ENCODE measurements around the gene ATXN10. TPM values are rescaled to one million over a fixed set of nuclear protein-coding genes. Genes with fewer than 3 reads are reported as not detected.

Gene ATXN10
- total and polyA plus RNA-seq, 2 of the 13 experiments (the other 11 are each of a cell fraction or from before 2014, with no cell fraction given): 60.1 to 194 TPM

DNA sequence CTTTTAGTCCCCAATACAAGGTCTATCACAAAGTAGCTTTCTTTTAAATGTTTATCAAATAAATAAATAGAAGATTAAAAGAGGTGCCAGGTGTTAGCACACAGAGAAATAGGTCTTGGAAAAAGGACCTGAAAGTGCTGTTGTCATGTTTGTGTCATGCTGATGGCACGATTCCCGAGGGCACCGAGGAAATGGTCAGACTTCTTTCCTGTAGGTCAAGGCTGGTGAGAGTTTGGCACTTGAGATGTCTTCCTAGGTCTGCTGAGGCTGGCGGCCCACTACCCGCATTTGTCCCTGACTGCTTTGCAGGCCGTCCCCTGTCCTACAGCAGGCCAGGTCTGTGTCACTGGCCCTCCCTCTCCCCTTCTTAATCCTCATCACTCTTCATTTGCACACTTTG lies 112.1 kb downstream of the ATXN10 start:
- Histone ChIP-seq H3K4me2 (ENCODE audit: low read depth, low read length) (no peak overlapping the region), H4K20me1 (ENCODE audit: insufficient read depth, low read length) (no peaks in the 10 kb centered on the region; the same call in 1 of the 2 replicates), H3K4me3 (replicated peaks in 1 of 3; ENCODE audit: insufficient read depth in 1 of 3, low read depth in 2 of 3, low read length in 3 of 3) (no peak overlapping the region), H3K36me3 (replicated peaks in 1 of 2; ENCODE audit: control insufficient read depth in 1 of 2, insufficient read depth in 2 of 2, low read length in 2 of 2) (peaks cover 1 to 19% of the 10 kb centered on the region in 2 experiments; a peak in 3 of 5 replicates), H3K79me2 (ENCODE audit: insufficient read depth, low read length) (peaks cover 4% of the 10 kb centered on the region), H3K27me3 (ENCODE audit: control insufficient read depth in 1 of 2, insufficient read depth in 2 of 2, low read length in 2 of 2) (no peaks in the 10 kb centered on the region), H3K9me3 (ENCODE audit: low read length) (no peaks in the 10 kb centered on the region), H3K9ac (ENCODE audit: insufficient read depth, low read depth, low read length) (no peak overlapping the region), H3K4me1 (ENCODE audit: insufficient read depth, low read length) (peaks cover 26% of the 10 kb centered on the region), H3K27ac (ENCODE audit: extremely low read length, insufficient read depth, low read length) (no peak overlapping the region), H2AFZ (ENCODE audit: low read length) (no peak overlapping the region)
- WGBS (ENCODE audit: low lambda C conversion rate): 97% methylated on average over 6 of the region's 6 CpGs
- no TSS peak for BruUV-seq (replicated peaks)
- TF ChIP-seq ZNF446 (CRISPR knock-in tag; IDR thresholded peaks at IDR 0.05) (no peak), SOX13 (IDR thresholded peaks at IDR 0.05) (no peak), SOX13 (CRISPR knock-in tag; conservative IDR thresholded peaks at IDR 0.05 in 1 of 2, IDR thresholded peaks at IDR 0.05 in 1 of 2) (no peak), TAF15 (IDR thresholded peaks at IDR 0.05; ENCODE audit: low read depth, low read length, poor library complexity, severe bottlenecking) (no peak), ZNF678 (CRISPR knock-in tag; IDR thresholded peaks at IDR 0.05) (no peak)
- TF ChIP-seq, protein P1, sequence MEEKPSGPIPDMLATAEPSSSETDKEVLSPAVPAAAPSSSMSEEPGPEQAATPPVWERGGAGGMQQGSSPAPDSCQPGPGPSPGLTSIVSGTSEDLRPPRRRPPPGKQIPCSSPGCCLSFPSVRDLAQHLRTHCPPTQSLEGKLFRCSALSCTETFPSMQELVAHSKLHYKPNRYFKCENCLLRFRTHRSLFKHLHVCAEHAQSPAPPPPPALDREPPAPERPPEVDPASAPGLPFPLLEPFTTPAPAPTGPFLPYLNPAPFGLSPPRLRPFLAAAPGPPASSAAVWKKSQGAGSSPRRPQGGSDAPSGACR (CRISPR knock-in tag; IDR thresholded peaks at IDR 0.05): no peak
- in situ Hi-C loops (cut with HindIII; ENCODE audit: extremely low pct_ligation_motif_present, low pct_unique_long_range_greater_than_20kb) (no loop called here), intact Hi-C loops (cut with micrococcal nuclease; ENCODE audit: unreplicated experiment) (no loop called here)
- ChIA-PET CTCF (ENCODE audit: low intra/inter-chr PET ratio, low total read pairs) (no interaction called here), POLR2A (no interaction called here)
- no peak for FAIRE-seq
- DNase-seq (ENCODE audit: low spot score): no peak
- no peak for ATAC-seq

DNA sequence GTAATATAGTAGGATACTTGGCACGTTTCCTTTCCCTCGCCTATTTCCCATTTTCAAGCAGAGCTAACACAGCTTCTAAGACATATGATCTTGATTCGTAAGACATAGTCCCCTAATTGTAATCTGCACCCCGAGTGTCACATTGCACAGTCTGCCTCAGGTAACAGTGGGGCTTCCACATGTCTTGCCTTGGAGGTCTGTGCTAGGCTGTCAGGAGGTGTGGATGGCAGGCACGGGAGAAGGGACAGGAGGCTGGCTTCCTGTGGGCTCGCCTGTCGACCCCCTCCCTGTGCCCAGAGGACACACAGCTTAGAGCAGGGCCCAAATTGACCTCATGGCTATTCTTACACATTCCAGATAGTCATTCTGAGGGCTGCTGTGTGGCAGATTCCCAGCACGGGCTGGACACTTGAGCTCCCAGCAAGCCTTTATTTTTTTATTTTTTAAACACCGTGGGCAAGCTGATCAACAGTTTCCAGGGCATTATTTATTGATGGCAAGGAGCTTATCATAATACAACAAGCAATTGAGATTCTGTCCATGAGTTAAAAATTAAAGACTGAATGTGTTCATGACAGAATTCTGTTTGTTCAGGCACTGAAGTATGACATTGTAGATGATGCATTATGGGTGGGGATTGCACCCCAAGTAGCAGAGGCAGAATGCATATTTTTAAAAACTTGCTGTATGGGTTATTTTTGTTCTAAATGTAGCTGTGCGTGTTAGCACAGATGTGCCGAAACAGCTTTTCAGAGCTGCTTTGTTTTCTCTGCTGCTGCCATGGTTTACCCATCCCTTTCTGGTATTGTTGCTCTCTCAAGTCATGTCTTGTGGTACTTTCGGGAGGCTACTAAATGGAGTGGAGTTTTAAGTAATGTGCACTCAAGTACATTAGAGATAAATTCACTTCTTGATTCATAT lies 113.0 kb downstream of the ATXN10 start:
- peaks cover 26% of the 10 kb centered on the region for H3K4me1 ChIP-seq (ENCODE audit: insufficient read depth, low read length)
- DNase-seq (ENCODE audit: low spot score) (no peak), ATAC-seq (no peak), FAIRE-seq (no peak)
- ChIA-PET CTCF (ENCODE audit: low intra/inter-chr PET ratio, low total read pairs) (no interaction called here), POLR2A (no interaction called here)
- H3K9ac ChIP-seq (ENCODE audit: insufficient read depth, low read depth, low read length): no peak overlapping the region
- WGBS (ENCODE audit: low lambda C conversion rate): 90% methylated on average over 12 of the region's 12 CpGs
- H3K9me3 ChIP-seq (ENCODE audit: low read length): no peaks in the 10 kb centered on the region
- H3K79me2 ChIP-seq (ENCODE audit: insufficient read depth, low read length): peaks cover 4% of the 10 kb centered on the region
- intact Hi-C loops (cut with micrococcal nuclease; ENCODE audit: unreplicated experiment): no loop called here
- no peak overlapping the region for H3K4me2 ChIP-seq (ENCODE audit: low read depth, low read length)
- H2AFZ ChIP-seq (ENCODE audit: low read length): no peak overlapping the region
- BruUV-seq (replicated peaks): no TSS peak
- no peaks in the 10 kb centered on the region; the same call in 1 of the 2 replicates for H4K20me1 ChIP-seq (ENCODE audit: insufficient read depth, low read length)
- in situ Hi-C loops (cut with HindIII; ENCODE audit: extremely low pct_ligation_motif_present, low pct_unique_long_range_greater_than_20kb): no loop called here
- peaks cover 0 to 11% of the 10 kb centered on the region in 2 experiments; a peak in 3 of 5 replicates for H3K36me3 ChIP-seq (replicated peaks in 1 of 2; ENCODE audit: control insufficient read depth in 1 of 2, insufficient read depth in 2 of 2, low read length in 2 of 2)
- TF ChIP-seq, protein P2, sequence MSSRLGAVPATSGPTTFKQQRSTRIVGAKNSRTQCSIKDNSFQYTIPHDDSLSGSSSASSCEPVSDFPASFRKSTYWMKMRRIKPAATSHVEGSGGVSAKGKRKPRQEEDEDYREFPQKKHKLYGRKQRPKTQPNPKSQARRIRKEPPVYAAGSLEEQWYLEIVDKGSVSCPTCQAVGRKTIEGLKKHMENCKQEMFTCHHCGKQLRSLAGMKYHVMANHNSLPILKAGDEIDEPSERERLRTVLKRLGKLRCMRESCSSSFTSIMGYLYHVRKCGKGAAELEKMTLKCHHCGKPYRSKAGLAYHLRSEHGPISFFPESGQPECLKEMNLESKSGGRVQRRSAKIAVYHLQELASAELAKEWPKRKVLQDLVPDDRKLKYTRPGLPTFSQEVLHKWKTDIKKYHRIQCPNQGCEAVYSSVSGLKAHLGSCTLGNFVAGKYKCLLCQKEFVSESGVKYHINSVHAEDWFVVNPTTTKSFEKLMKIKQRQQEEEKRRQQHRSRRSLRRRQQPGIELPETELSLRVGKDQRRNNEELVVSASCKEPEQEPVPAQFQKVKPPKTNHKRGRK (CRISPR knock-in tag; IDR thresholded peaks at IDR 0.05): no peak
- TF ChIP-seq, protein P3, sequence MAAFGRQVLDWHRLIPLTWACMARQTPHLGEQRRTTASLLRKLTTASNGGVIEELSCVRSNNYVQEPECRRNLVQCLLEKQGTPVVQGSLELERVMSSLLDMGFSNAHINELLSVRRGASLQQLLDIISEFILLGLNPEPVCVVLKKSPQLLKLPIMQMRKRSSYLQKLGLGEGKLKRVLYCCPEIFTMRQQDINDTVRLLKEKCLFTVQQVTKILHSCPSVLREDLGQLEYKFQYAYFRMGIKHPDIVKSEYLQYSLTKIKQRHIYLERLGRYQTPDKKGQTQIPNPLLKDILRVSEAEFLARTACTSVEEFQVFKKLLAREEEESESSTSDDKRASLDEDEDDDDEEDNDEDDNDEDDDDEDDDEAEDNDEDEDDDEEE (CRISPR knock-in tag; IDR thresholded peaks at IDR 0.05): no peak
- TF ChIP-seq, protein P4, sequence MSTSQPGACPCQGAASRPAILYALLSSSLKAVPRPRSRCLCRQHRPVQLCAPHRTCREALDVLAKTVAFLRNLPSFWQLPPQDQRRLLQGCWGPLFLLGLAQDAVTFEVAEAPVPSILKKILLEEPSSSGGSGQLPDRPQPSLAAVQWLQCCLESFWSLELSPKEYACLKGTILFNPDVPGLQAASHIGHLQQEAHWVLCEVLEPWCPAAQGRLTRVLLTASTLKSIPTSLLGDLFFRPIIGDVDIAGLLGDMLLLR (CRISPR knock-in tag; IDR thresholded peaks at IDR 0.05): no peak
- no peak overlapping the region for H3K4me3 ChIP-seq (replicated peaks in 1 of 3; ENCODE audit: insufficient read depth in 1 of 3, low read depth in 2 of 3, low read length in 3 of 3)
- no peak overlapping the region for H3K27ac ChIP-seq (ENCODE audit: extremely low read length, insufficient read depth, low read length)
- H3K27me3 ChIP-seq (ENCODE audit: control insufficient read depth in 1 of 2, insufficient read depth in 2 of 2, low read length in 2 of 2): no peaks in the 10 kb centered on the region

Data from HepG2 (cell line).